Right lobe of liver (tissue), 4 donors: ENCODE data around the gene ADGRL3.

Experiments
- CTCF ChIP-seq, 4 donors: fragments of 200-600 bp in 3 of 4; fragments of 450-650 bp in 1 of 4; IDR thresholded peaks; one replicate each; pipeline versions ENCODE4 v1.5.1 to v1.8.0; 2016 to 2022; ENCODE audit warnings: antibody characterized with exemption in 4 of 4, mild to moderate bottlenecking in 2 of 4
- POLR2A ChIP-seq: fragments of 450-650 bp; IDR thresholded peaks from one replicate; pipeline ENCODE4 v1.6.1; 2017; ENCODE audit warnings: antibody characterized with exemption, mild to moderate bottlenecking
- donor health status: DM: no; HTN: no; CAD: no.
- donor health status: DM: no; HTN: no; CAD: no.
- donor health status: DM: no; HTN: yes; CAD: no.

- TF ChIP-seq POLR2A (no peak), CTCF (IDR thresholded peaks at IDR 0.05) (no peak)
Observed at GRCh38 chr4:61160478-61160877, 39.6 kb upstream of the ADGRL3 start.
